Esophagus muscularis mucosa (tissue), 3 donors: ENCODE results near the gene ZBTB47.

Experiments
- POLR2A ChIP-seq: fragments of 450-650 bp; IDR thresholded peaks from one replicate; pipeline ENCODE4 v1.6.1; 2017; ENCODE audit warnings: antibody characterized with exemption, moderate library complexity, mild to moderate bottlenecking, low read depth
- TF ChIP-seq, protein P1 (sequence below), 3 experiments: fragments of 200-600 bp in 2 of 3; fragments of 450-650 bp in 1 of 3; sonication (generic) in 2 of 3; IDR thresholded peaks; one replicate each; pipeline ENCODE4 v1.5.1; 2017 to 2019; ENCODE audit warnings: antibody characterized with exemption in 3 of 3, mild to moderate bottlenecking in 2 of 3, moderate library complexity in 1 of 3

DNA sequence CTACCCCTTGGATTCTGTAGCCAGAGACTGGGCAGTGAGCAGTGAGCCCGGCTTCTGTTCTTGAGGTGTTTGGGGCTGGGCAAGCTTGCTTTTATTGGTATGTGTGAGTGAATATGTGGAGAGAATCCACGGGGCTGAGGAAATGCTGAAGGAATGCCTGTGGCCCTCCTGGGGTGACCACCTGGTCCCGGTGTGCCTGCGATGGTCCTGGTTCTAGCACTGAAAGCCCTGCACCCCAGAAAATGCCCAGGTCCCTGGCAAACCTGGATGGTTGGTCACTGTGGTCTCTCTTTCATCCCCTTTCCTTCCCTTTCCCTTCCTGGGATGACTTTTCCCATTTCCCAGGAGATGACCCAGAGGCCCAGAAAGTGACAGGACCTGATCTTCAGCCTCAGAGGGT, 4.2 kb downstream of the ZBTB47 start:
- TF ChIP-seq, protein P1, sequence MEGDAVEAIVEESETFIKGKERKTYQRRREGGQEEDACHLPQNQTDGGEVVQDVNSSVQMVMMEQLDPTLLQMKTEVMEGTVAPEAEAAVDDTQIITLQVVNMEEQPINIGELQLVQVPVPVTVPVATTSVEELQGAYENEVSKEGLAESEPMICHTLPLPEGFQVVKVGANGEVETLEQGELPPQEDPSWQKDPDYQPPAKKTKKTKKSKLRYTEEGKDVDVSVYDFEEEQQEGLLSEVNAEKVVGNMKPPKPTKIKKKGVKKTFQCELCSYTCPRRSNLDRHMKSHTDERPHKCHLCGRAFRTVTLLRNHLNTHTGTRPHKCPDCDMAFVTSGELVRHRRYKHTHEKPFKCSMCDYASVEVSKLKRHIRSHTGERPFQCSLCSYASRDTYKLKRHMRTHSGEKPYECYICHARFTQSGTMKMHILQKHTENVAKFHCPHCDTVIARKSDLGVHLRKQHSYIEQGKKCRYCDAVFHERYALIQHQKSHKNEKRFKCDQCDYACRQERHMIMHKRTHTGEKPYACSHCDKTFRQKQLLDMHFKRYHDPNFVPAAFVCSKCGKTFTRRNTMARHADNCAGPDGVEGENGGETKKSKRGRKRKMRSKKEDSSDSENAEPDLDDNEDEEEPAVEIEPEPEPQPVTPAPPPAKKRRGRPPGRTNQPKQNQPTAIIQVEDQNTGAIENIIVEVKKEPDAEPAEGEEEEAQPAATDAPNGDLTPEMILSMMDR (IDR thresholded peaks at IDR 0.05): no peak
- TF ChIP-seq POLR2A: no peak
